ENCODE results near the gene IGSF3. TPM values are rescaled to one million over a fixed set of nuclear protein-coding genes. Genes with fewer than 3 reads are reported as not detected.

IGSF3 gene
- total RNA-seq, 1 donor from 2014 or later: 43.3 TPM

DNA sequence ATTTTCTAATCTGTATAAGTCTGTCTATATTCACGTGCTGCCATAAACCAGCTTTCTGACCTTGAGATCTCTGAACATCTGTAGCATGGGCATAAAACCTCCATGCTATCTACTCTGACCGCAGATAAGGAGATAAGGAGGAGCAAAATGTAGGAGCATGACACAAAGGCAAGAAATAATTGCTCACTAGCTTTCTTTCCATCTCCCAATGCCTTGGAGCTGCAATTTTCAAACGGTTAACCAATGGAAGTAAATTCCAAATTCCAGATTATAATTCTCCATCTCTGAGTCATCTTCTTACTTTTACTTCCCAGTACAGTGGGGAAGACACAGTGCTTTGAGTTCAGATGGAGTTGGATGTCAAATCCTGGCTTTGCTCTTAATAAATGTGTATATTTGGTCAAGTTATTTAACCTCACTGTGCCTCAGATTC is 138.3 kb downstream of the IGSF3 start:
- peaks cover 23% of the 10 kb centered on the region for H3K36me3 Mint-ChIP-seq (ENCODE audit: insufficient read depth)
- DNase-seq (ENCODE audit: low spot score, unreplicated experiment): no peak
- no peaks in the 10 kb centered on the region for H3K4me1 Mint-ChIP-seq (ENCODE audit: low read depth)
- no peak overlapping the region for H3K4me3 Mint-ChIP-seq (ENCODE audit: low read depth)
- H3K27ac Mint-ChIP-seq: no peak overlapping the region
- TF ChIP-seq, protein P1, sequence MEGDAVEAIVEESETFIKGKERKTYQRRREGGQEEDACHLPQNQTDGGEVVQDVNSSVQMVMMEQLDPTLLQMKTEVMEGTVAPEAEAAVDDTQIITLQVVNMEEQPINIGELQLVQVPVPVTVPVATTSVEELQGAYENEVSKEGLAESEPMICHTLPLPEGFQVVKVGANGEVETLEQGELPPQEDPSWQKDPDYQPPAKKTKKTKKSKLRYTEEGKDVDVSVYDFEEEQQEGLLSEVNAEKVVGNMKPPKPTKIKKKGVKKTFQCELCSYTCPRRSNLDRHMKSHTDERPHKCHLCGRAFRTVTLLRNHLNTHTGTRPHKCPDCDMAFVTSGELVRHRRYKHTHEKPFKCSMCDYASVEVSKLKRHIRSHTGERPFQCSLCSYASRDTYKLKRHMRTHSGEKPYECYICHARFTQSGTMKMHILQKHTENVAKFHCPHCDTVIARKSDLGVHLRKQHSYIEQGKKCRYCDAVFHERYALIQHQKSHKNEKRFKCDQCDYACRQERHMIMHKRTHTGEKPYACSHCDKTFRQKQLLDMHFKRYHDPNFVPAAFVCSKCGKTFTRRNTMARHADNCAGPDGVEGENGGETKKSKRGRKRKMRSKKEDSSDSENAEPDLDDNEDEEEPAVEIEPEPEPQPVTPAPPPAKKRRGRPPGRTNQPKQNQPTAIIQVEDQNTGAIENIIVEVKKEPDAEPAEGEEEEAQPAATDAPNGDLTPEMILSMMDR (IDR thresholded peaks at IDR 0.05; ENCODE audit: unreplicated experiment): no peak
- H3K27me3 Mint-ChIP-seq: no peaks in the 10 kb centered on the region
- H3K9me3 Mint-ChIP-seq (ENCODE audit: low read depth): peaks cover 34% of the 10 kb centered on the region

DNA sequence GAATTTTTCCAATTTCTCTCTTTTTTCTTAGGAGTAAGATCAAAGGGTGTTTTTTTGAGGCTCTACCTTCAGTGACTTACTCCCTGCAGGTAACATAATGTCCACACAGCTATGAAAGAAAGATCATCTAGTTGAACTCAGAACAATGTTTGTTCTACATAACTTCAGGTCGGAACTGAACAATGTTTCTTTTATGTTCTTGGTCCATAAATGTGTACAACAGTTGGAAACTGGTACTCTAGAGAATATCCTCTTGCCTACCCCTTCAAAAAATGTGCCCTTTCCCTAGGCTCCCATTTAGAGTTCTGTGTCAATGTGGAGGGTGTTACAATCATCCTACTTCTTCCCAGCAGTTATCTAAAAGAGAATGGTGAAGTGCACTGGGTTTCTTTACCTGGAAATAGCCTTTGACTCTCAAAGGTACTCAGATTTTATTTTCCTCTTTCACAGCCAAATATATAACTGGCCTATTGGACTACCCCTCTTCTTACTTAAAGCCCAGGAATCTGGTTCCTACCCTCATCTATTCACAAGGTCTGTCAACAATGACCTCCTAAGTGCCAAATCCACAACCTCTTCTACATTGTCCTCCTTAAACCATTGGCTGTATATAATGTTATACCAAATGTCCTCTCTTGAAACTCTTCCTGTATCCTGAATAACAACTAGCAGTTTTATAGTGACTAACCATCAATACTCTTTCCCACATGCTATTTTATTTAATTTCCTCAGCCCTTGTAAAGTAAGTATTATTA is 139.0 kb downstream of the IGSF3 start:
- Mint-ChIP-seq H3K9me3 (ENCODE audit: low read depth) (peaks cover 29% of the 10 kb centered on the region), H3K36me3 (ENCODE audit: insufficient read depth) (peaks cover 16% of the 10 kb centered on the region), H3K4me1 (ENCODE audit: low read depth) (no peaks in the 10 kb centered on the region), H3K4me3 (ENCODE audit: low read depth) (no peak overlapping the region), H3K27ac (peak overlapping the region; percentile 46), H3K27me3 (no peaks in the 10 kb centered on the region)
- no peak for DNase-seq (ENCODE audit: low spot score, unreplicated experiment)
- TF ChIP-seq, protein P1 (IDR thresholded peaks at IDR 0.05; ENCODE audit: unreplicated experiment): no peak

DNA sequence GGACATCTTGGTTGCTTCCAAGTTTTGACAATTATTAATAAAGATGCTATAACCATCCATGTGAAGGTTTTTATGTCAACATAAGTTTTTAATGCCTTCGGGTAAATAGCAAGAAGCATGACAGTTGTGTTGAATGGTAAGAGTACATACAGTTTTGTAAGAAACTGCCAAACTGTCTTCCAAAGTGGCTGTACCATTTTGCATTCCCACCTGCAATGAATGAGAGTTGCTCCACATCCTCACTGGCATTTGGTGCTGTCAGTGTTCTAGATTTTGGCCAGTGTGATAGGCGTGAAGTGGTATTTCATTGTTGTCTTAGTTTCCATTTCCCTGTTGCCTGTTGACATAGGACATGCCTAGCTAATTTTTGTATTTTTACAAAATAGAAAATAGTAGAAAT is 142.1 kb downstream of the IGSF3 start:
- Mint-ChIP-seq H3K4me3 (ENCODE audit: low read depth) (no peak overlapping the region), H3K9me3 (ENCODE audit: low read depth) (peaks cover 28% of the 10 kb centered on the region), H3K36me3 (ENCODE audit: insufficient read depth) (peaks cover 7% of the 10 kb centered on the region), H3K27ac (no peak overlapping the region), H3K27me3 (no peaks in the 10 kb centered on the region), H3K4me1 (ENCODE audit: low read depth) (no peaks in the 10 kb centered on the region)
- DNase-seq (ENCODE audit: low spot score, unreplicated experiment): no peak
- TF ChIP-seq, protein P1 (IDR thresholded peaks at IDR 0.05; ENCODE audit: unreplicated experiment): no peak

Small RNAs within 50 kb of the gene (microRNA-seq; reads per million reads assigned to microRNA genes)
- not detected for gene MIR320B1 (ENCODE audit: borderline number of aligned reads, unreplicated experiment)
- gene MIR548AC (ENCODE audit: borderline number of aligned reads, unreplicated experiment): not detected

Other genes with a start within 250 kb of the IGSF3 start
- 7.0 and 7.4 TPM in 2 replicates for gene CD58, start 96.7 kb downstream of the IGSF3 start, total RNA-seq
- gene CD2, start 86.7 kb upstream of the IGSF3 start, total RNA-seq: not detected in 2 replicates
- gene PTGFRN, start 242.2 kb upstream of the IGSF3 start, total RNA-seq: 42.9 and 49.0 TPM in 2 replicates